Measurements from ENCODE around the gene ARHGAP26. TPM values are rescaled to one million over a fixed set of nuclear protein-coding genes. Genes with fewer than 3 reads are reported as not detected.
"Not testable (repeated sequence)": the region's sequence is repeated elsewhere in the genome, so short reads cannot be mapped to it uniquely, and the experiment has no call there.

Gene ARHGAP26
- total and polyA plus RNA-seq, 7 donors: 5.4 to 25.5 (median 19.1) TPM

DNA sequence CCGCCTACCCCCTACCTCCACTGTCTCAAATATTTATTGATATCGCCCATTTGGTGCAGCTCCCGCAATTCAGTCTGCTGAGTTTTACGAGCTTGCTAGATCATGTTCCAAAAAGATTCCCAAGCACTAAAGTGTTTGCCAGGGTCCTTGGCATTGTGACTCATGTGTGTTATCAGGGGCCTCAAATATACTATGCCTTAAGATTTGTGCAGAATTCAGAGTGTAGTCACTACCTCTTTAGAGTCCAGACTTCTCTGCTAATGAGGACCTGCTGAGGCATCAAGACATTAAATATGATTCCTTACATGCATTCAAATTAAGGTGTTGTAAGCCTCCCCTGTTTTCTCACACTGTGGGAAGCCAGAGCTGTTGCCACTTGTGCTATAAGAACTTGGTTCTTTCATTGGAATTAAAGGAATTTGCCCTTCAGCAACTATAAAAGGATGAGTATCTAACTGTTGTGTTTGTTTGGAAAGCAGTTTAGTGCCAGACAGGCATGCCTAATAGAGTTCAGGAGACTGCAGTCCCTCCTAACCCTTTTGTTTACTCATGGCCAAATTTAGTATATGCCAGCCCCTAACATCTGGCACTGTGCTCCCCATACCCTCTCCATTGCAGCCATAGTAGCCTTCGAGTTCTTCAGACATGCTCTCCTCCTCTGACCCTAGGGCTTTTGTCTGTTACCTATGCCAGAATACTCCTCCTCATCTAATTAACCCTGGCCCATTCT is 316.9 kb downstream of the ARHGAP26 start:
- 82 to 83% methylated on average over 5 of the region's 5 CpGs for WGBS, 2 donors
- H3K36me3 ChIP-seq: no peaks in the 10 kb centered on the region
- DNase-seq: no peak
- intact Hi-C loops (cut with DNase I): no loop called here
- H3K27me3 ChIP-seq: no peaks in the 10 kb centered on the region
- no peaks in the 10 kb centered on the region for H3K9me3 ChIP-seq
- peaks cover 0 to 12% (median 7%) of the 10 kb centered on the region in 4 donors for H3K4me1 ChIP-seq
- no peak overlapping the region for H3K27ac ChIP-seq
- TF ChIP-seq EP300 (IDR thresholded peaks at IDR 0.05): no peak
- no peak for TF ChIP-seq POLR2A (IDR thresholded peaks at IDR 0.05)
- no peak for TF ChIP-seq POLR2AphosphoS5 (IDR thresholded peaks at IDR 0.05)
- TF ChIP-seq, protein P1, sequence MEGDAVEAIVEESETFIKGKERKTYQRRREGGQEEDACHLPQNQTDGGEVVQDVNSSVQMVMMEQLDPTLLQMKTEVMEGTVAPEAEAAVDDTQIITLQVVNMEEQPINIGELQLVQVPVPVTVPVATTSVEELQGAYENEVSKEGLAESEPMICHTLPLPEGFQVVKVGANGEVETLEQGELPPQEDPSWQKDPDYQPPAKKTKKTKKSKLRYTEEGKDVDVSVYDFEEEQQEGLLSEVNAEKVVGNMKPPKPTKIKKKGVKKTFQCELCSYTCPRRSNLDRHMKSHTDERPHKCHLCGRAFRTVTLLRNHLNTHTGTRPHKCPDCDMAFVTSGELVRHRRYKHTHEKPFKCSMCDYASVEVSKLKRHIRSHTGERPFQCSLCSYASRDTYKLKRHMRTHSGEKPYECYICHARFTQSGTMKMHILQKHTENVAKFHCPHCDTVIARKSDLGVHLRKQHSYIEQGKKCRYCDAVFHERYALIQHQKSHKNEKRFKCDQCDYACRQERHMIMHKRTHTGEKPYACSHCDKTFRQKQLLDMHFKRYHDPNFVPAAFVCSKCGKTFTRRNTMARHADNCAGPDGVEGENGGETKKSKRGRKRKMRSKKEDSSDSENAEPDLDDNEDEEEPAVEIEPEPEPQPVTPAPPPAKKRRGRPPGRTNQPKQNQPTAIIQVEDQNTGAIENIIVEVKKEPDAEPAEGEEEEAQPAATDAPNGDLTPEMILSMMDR (IDR thresholded peaks at IDR 0.05): no peak
- H3K4me3 ChIP-seq: no peak overlapping the region

DNA sequence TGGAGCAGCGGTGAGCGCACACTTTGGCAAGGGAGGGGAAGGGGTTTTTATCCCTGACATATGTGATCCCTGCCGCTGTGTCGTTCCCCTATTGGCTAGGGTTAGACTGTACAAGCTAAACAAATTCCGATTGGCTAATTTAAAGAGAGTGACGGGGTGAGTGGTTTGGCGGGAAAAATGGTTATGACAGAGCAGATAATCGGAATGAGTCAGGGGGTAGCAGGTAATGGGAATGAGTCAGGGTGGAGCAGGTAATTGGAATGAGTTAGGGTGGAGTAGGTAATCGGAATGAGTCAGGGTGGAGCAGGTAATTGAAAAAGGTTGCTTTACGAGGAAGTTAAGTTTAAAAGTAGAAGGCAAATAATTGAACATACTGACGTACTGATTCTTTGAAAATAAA is 318.5 kb downstream of the ARHGAP26 start:
- intact Hi-C loops (cut with DNase I); H3K27me3 ChIP-seq; H3K36me3 ChIP-seq; DNase-seq; H3K4me3 ChIP-seq; H3K27ac ChIP-seq; H3K9me3 ChIP-seq: not testable (repeated sequence)
- peaks cover 0 to 12% (median 7%) of the 10 kb centered on the region in 4 donors for H3K4me1 ChIP-seq
- WGBS, 2 donors: 66 to 88% methylated on average over 11 of the region's 11 CpGs

DNA sequence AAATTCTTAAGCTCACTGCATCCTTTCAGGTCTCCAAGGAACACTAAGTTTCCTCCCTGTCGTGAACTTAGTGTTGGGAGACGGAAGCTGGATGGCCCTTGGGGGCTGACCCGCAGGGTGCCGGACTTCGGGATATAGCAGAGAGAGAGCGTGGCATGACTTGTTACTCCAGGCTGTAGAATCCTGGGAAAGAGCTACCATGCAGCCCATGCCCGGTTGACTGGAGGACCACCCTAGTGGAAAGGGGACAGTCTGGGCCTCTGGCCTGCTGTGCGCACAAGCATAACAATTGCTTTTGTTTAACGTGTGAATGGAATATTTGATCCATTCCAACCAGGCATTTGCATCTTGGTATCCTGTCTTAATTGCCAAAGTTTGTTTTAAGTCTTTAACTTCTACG is 319.9 kb downstream of the ARHGAP26 start:
- peaks cover 0 to 12% (median 7%) of the 10 kb centered on the region in 4 donors for H3K4me1 ChIP-seq
- intact Hi-C loops (cut with DNase I); H3K9me3 ChIP-seq; H3K36me3 ChIP-seq; H3K4me3 ChIP-seq; H3K27ac ChIP-seq; DNase-seq; H3K27me3 ChIP-seq: not testable (repeated sequence)
- 95 to 97% methylated on average over 10 of the region's 10 CpGs for WGBS, 2 donors

DNA sequence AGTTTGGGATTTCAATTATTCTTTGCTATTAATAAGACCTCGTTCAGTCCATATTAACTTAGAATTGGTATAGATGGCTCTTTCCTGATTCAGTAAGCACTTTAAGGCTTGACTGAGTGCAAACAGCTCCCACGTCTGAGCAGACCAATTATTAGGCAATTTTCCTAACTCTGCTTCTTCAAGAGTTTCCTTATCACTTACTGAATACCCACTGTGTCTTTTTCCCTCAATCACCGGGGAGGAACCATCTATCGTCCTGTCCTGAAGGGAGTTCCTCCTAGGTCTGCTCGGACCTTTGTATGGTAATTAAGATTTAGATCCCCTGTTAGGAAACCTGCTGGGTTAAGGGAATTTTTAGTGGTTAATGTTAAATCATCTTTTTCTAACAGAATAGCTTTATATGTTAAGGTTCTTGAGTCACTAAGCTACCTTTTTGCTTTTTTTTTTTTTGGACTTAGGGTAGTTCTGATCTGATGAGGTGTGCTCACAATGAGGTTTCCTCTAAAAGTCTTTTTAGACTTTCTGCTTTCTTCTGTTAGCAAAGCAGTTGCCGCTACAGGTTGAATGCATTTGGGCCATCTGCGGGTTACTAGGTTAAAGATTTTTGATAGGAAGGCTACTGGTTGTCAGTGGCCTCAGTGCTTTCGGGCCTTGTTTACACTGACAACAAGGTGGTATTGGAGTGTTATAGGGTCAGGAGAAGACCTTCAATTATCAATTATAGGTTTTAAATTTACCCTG is 322.7 kb downstream of the ARHGAP26 start:
- H3K27me3 ChIP-seq; H3K4me3 ChIP-seq; DNase-seq; H3K4me1 ChIP-seq; H3K36me3 ChIP-seq; H3K9me3 ChIP-seq; intact Hi-C loops (cut with DNase I); H3K27ac ChIP-seq: not testable (repeated sequence)
- 92 to 93% methylated on average over 8 of the region's 8 CpGs for WGBS, 2 donors

DNA sequence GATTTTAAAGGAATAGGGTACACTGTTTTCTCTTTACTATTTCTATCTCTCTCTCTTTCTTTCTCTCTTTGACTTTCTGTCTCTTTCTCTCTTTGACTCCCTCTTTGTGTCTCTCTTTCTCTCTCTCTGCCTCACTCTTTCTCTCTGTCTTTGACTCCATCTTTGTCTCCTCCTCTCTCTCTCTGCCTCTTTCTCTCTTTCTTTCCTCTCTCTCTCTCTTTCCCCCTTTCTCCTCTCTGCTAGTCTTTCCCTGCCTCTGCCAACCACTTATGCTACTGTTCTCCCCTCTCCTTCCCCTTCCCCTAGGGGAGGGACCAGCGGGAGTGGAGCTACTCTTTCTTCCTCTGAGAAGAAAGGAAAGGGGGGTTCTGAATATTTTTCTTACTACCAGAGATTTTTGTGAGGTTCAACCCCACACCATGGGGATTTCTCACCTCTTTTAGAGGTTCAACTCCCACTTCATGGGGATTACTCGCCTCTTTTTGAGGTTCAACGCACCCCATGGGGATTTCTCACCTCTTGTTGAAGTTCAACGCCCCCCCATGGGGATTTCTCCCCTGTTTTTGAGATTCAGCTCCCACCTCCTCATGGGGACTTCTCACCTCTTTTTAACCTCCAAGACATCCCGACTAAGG is 323.4 kb downstream of the ARHGAP26 start:
- H3K4me3 ChIP-seq: peak overlapping the region in 2 of 4 donors; percentile 22
- TF ChIP-seq, protein P1 (IDR thresholded peaks at IDR 0.05): no peak
- no peak for TF ChIP-seq POLR2A (IDR thresholded peaks at IDR 0.05)
- TF ChIP-seq EP300 (IDR thresholded peaks at IDR 0.05): no peak
- TF ChIP-seq POLR2AphosphoS5 (IDR thresholded peaks at IDR 0.05): no peak
- H3K36me3 ChIP-seq: no peaks in the 10 kb centered on the region
- no peak overlapping the region for H3K27ac ChIP-seq
- H3K9me3 ChIP-seq: no peaks in the 10 kb centered on the region
- no peaks in the 10 kb centered on the region for H3K4me1 ChIP-seq
- intact Hi-C loops (cut with DNase I): no loop called here
- 79 to 92% methylated on average over 5 of the region's 5 CpGs for WGBS, 2 donors
- no peak for DNase-seq
- H3K27me3 ChIP-seq: no peaks in the 10 kb centered on the region

DNA sequence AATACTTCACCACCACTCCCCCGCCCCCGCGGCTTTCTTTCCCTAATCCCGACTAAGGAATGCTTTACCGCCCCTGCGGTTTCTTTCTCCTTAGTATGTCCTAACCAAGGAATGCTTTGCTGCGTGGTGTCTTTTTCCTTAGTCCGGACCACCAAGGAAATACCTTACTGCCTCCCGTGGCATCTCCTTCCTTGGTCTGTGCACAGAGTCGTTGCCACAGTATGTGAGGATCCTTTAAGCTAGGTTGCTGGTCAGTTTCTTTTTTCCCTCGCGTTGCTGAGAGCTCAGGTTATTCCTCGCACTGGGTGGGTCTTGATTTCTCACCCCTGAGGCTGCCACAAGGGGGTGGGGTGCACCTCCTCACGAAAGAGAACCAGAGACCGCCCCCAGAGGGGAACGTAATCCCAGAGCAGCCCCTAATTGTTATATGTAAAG is 323.9 kb downstream of the ARHGAP26 start:
- TF ChIP-seq POLR2AphosphoS5 (IDR thresholded peaks at IDR 0.05) (no peak), EP300 (IDR thresholded peaks at IDR 0.05) (no peak)
- intact Hi-C loops (cut with DNase I): no loop called here
- Histone ChIP-seq H3K9me3 (no peaks in the 10 kb centered on the region), H3K36me3 (no peaks in the 10 kb centered on the region), H3K27me3 (no peaks in the 10 kb centered on the region), H3K4me1 (no peaks in the 10 kb centered on the region), H3K4me3 (peak overlapping the region in 2 of 4 donors; percentile 22), H3K27ac (no peak overlapping the region)
- WGBS, 2 donors: 80 to 93% methylated on average over 16 of the region's 16 CpGs
- DNase-seq: no peak

DNA sequence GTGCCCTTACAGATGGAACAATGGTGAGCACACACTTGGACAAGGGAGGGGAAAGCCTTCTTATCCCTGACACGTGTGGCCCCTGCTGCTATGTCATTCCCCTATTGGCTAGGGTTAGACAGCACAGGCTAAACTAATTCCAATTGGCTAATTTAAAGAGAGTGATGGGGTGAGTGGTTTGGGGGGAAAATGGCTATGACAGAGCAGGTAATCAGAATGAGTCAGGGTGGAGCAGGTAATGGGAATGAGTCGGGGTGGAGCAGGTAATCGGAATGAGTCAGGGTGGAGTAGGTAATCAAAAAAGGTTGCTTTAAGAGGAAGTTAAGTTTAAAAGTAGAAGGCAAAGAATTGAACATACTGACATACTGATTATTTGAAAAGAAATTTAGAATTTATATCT is 324.4 kb downstream of the ARHGAP26 start:
- H3K4me3 ChIP-seq: not testable (repeated sequence)

More for the DNA sequence above, 324.4 kb downstream of the ARHGAP26 start:
- intact Hi-C loops (cut with DNase I); H3K9me3 ChIP-seq; H3K27ac ChIP-seq; DNase-seq; H3K36me3 ChIP-seq; H3K4me1 ChIP-seq; H3K27me3 ChIP-seq: not testable (repeated sequence)
- 19 to 57% methylated on average over 3 of the region's 3 CpGs for WGBS, 2 donors

All from sigmoid colon (tissue), 7 donors.